HG03097 (cell line): ENCODE results near the gene ZNF532.

ENCODE experiments used
- ATAC-seq: cut with Tn5 transposase; IDR thresholded peaks from one replicate; pipeline ENCODE4 v1.9.1; 2021; ENCODE audit not compliant: unreplicated experiment, low FRiP score

ZNF532 gene

GRCh38 chr18:58934933-58935577 is 70.4 kb downstream of the ZNF532 start:
- no peak for ATAC-seq

GRCh38 chr18:58937071-58937886 is 72.6 kb downstream of the ZNF532 start:
- ATAC-seq: no peak

DNA sequence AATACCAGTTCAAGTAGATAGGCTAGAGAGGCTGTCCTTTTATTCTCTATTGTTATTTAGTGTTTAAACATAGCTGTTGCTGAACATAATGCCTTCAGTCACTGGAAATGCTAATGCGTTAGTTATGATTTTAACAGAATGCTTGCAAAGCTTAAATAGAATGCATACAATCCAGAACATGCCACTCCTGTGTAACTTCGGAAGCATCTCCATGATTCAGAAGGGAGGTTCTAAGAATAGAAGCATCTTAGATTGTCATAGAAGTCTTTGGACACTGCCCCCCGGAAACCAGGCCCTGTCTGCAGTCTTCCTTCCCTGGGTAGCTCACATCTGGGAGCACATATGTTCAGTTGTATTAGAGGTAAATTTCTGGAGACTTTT is 73.2 kb downstream of the ZNF532 start:
- no peak for ATAC-seq

GRCh38 chr18:58941426-58942099 is 76.9 kb downstream of the ZNF532 start:
- ATAC-seq: no peak

- no peak for ATAC-seq
Observed at GRCh38 chr18:58943896-58944295, 79.2 kb downstream of the ZNF532 start.

GRCh38 chr18:58947136-58947732 is 82.6 kb downstream of the ZNF532 start:
- no peak for ATAC-seq

DNA sequence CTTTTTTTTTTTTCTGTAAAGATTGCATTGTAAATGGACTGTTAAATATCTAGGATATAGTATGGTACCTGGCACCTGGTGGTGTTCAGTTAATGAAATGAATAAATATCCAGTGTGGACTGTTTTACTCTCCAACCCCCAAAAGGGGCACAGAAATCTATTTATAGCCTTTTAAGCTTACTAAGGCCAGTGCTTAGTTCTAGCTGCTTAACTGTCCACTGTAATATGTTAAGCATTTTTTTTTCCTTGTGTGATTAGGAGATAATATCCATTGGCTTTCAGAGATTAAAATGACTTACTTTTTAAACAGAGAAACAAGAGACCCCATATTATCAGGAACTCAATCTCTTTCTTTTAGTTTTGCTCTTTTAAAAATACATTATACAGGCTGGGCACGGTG is 84.4 kb downstream of the ZNF532 start:
- ATAC-seq: no peak

- no peak for ATAC-seq
Observed at GRCh38 chr18:58951986-58952702, 87.5 kb downstream of the ZNF532 start.

GRCh38 chr18:58952858-58953257 is 88.2 kb downstream of the ZNF532 start:
- ATAC-seq: no peak

DNA sequence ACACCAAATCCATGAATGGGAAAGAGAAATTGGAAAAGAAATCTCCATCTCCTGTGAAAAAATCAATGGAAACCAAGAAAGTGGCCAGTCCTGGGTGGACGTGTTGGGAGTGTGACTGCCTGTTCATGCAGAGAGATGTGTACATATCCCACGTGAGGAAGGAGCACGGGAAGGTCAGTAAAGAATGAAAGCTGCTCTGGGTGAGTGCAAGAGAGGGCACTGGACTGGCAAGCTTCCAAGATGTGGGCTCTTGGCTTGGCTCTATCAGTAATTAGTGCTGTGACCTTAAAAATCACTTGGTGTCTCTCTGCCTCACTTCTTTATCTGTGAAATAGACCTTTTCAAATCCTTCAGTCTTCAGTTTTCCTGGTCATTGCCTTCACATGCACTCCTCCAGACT is 89.0 kb downstream of the ZNF532 start:
- ATAC-seq: no peak

DNA sequence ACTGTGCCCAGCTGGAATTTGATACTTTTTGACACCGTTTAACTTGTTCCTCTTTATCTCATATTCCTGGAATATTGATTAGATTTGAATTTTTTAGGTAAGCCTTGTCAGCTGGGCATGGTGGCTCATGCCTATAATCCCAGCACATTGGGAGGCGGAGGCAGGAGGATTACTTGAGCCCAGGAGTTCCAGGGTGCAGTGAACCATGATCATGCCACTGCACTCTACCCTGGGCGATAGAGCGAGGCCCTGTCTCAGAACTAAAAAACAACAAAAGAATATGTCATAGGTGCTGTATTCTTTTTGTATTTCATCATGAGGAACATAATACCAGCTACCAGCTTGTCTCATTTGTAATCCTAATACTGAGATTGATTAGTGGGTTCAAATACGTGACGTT is 90.3 kb downstream of the ZNF532 start:
- ATAC-seq: no peak

GRCh38 chr18:58955738-58956137 is 91.1 kb downstream of the ZNF532 start:
- no peak for ATAC-seq

DNA sequence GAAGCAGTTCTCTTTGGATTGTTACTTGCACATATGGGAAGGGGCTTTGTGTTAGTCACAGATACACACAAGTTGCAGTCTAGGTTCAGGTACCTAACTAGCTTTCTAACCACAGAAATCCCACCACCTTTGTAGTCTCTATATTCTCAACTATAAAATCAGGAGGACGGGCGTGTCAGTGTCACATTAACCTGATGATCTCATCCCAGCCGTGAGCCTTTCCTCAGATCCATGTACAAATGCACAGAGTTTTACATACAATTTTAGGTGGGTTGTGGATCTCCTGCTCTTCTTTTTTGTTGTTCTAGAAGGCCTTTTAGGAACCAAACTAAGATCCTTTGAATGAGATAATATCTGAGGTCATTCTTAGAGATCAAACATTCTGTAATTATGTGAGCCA is 94.0 kb downstream of the ZNF532 start:
- no peak for ATAC-seq

DNA sequence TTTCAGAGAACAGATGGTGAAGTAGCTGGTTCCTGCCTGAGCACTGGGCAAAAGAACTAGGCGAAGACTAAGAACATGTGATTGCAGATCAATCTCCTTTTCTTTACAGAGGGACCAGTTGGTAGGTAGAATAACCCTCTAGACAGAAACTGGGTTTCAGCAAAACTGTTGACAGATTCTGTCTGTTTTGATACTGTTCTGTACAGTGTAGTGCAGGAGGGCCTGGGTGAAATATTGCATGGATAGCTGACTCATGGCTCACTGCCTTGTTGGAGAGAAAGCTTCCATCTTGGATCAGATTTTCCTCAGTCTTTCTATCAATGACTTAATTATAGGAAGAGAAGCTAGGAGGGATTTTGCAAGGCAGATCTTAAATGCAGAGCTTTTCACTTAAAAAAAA is 95.8 kb downstream of the ZNF532 start:
- no peak for ATAC-seq

DNA sequence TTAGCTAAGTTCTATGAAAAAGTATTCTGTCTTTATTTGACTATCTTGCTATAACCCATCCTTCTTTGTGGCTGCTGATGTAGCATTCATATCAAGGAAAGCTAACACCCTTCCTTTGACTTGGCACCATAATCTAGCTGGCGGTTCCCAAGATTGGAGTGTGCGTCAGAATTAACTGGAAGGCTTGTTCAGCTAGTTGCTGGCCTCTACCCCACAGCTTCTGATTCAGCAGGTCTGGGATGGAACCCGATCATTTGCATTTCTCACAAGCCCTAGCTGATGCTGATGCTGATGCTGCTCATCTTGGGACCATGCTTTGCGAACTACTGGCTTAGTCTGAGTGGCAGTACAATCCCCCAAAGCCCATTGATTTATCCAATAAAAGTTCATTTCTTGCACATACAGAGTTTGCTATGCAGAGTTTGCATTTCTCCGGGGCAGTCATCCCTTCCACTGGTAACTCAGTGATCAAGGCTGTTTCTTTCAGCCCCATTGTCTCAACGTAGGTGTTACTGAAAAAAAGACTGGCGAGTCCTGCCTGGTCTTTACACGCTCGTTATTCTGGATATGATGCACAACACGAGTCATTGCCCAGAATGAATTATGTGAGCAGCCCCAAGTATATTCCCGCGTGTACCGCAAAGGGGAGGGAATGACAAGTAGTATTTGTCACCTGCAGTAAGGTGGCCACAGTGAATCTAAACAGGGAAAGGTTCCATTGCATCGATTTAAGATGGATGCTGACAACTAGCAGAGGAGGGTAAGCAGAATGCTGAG is 96.5 kb downstream of the ZNF532 start:
- ATAC-seq: no peak

GRCh38 chr18:58962336-58962735 is 97.7 kb downstream of the ZNF532 start:
- no peak for ATAC-seq

DNA sequence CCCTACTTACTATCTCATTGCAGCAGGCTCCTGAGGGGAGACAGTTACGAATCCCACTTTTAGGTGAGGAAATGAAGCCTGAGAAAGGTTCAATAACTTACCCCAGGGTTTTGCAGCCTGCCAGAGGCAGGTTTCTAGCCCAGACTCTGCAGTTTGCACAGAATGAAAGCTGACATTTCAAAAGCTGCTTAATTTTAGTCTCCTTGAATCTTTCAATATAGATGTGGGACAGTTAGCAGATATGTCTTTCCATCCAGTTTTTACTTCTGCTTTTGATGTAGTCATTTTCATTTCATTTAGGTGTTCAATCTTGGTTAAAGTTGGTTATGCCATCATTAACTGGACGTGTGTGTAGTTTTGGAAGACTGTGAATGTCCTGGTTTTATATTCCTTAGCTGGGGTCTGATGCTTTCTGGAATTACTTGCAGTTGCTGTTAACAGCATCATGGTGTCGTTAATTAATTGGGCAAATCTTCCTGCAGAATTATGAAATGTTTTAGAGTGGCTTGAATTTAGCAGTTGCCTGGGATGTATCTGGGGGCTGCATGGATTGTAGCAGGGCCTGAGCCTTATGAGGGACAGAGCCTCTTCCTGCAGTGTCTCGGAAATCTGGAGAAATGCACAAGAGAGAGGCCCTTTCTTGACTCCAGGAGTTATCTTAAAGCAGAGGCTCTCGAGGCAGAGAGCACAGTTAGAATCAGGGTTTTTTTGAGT is 100.8 kb downstream of the ZNF532 start:
- ATAC-seq: no peak

DNA sequence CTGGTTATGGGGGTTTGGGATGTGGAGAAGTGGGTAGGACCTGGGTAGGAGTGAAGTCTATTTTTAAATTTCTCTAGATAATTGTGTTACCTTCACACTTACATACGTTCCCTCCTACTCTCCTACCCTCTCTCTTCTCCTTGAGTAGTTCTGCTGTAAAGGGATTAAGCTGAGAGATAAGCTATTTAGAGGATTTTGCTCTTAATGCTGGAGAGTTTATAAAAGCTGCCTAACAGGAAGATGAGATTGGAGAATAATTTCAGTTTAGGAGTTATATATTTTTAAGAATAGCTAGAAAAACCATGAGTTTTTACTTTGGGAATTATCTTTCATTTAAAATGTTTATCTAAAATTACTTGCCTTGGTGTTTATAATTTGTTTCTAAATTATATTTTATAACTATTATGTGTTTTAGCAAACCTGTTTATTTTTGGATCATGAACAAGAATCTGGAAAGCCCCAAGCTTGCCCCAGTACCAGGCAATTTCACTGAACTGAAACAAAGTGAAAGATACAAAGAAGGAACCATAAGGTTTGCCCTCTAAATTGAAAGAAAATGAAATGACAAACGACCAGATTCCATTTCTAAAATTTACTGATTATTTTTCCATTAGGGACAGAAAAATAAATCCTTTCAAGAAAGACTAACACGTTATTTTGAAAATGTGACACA is 101.5 kb downstream of the ZNF532 start:
- ATAC-seq: no peak

GRCh38 chr18:58966704-58967103 is 102.0 kb downstream of the ZNF532 start:
- no peak for ATAC-seq
